Measurements from ENCODE around the gene AMHR2.

GRCh38 chr12:53467880-53468279 lies 44.2 kb downstream of the AMHR2 start:
- TF ChIP-seq, protein P1, sequence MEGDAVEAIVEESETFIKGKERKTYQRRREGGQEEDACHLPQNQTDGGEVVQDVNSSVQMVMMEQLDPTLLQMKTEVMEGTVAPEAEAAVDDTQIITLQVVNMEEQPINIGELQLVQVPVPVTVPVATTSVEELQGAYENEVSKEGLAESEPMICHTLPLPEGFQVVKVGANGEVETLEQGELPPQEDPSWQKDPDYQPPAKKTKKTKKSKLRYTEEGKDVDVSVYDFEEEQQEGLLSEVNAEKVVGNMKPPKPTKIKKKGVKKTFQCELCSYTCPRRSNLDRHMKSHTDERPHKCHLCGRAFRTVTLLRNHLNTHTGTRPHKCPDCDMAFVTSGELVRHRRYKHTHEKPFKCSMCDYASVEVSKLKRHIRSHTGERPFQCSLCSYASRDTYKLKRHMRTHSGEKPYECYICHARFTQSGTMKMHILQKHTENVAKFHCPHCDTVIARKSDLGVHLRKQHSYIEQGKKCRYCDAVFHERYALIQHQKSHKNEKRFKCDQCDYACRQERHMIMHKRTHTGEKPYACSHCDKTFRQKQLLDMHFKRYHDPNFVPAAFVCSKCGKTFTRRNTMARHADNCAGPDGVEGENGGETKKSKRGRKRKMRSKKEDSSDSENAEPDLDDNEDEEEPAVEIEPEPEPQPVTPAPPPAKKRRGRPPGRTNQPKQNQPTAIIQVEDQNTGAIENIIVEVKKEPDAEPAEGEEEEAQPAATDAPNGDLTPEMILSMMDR (IDR thresholded peaks at IDR 0.05) = no peak
- TF ChIP-seq POLR2A (IDR thresholded peaks at IDR 0.05) = no peak

Measured in testis (tissue), 2 donors.